NCI-H1436 treated with DMSO at 0.1 percent for 48 hours (cell line): ENCODE results near the gene ARHGEF4.
A peak's percentile ranks its signal among the peaks of the same experiment; 100 is the strongest.
"Not testable (repeated sequence)": the region's sequence is repeated elsewhere in the genome, so short reads cannot be mapped to it uniquely, and the experiment has no call there.

Experiments used
- DNase-seq: peaks from one replicate; lab custom pipeline; 2025; lab: John Stamatoyannopoulos, UW

ARHGEF4 gene

GRCh38 chr2:131054488-131054887, 217.8 kb downstream of the ARHGEF4 start:
- DNase-seq, result no peak

GRCh38 chr2:131055169-131056065, 218.7 kb downstream of the ARHGEF4 start:
- DNase-seq, result no peak

GRCh38 chr2:131056204-131056931, 219.7 kb downstream of the ARHGEF4 start:
- no peak for DNase-seq

- no peak for DNase-seq
These were observed 220.2 kb downstream of the ARHGEF4 start for GRCh38 chr2:131056932-131057287.

DNA sequence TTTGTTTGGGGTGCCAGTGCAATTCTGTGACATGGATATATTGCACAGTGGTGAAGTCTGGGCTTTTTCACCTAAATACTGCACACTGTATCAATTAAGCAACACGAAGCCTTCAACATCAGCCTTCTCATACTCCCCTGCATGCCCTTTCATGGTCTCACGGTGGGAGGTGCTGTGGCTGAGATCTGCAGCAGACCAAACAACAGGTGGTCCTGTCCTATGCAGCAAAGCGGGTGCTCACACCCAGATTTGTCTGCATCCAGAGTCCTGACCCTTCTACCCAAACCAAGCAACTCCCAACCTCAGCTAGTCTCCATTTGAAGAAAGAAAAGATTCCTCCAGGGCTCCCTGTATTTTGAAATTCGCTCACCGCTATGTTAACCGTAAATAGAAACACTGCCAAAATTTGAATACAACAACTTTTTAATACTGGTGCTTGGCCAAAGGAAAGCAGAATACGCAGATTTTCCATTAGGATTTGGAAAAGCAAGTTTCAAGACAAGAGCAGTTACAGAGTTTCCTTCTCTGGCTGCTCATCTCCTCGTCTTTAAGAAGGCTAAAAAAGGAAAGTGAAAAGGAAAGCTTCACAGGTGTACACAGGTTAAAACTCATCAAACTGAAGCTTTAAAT, 221.6 kb downstream of the ARHGEF4 start:
- DNase-seq, result no peak

DNA sequence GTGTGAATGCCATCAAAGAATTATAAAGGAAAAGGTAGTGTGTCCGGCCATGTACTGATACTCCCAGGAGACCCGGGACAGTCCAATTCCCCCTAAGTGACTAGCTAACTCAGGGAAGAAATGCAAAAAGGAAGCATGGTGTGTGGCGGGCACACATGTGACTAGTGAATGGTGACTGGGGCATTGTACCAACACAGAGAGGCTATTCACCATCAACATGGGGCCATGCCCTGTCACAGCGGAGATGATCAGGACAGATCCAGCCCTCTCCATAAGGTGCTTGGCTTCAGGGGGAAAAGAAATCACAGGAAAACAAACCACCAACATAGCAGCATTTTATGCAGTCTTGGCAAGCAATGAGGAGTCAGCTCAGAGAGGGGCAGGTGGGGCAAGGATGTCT, 222.2 kb downstream of the ARHGEF4 start:
- no peak for DNase-seq

- no peak for DNase-seq
These were observed 227.0 kb downstream of the ARHGEF4 start for GRCh38 chr2:131063501-131064283.

- no peak for DNase-seq
These were observed 228.1 kb downstream of the ARHGEF4 start for GRCh38 chr2:131064589-131065512.

DNA sequence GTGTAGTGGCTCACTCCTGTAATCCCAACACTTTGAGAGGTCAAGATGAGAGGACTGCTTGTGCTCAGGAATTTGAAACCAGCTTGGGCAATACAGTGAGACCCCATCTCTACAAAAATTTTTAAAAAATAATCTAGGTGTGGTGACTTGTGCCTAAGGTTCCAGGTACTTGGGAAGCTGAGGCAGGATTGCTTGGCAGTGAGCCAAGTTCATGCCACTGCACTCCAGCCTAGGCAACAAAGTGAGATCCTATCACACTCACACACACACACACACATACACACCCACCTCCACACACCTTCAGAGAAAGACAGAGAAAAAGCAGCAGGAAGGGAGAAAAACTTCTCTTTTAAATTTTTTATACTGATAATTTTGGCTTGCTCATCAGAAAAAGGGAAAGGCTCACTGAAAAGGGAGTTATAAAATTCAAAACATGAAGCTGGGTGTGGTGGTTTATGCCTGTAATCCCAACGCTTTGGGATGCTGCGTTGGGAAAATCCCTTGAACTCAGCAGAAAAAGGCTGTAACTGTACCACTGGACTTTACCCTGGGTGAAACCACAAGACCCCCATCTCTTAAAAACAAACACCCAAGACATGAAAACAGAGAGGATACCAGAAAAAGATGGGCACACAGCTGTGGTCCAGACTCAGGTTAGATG, 230.9 kb downstream of the ARHGEF4 start:
- no peak for DNase-seq

GRCh38 chr2:131068172-131068571, 231.5 kb downstream of the ARHGEF4 start:
- DNase-seq, result not testable (repeated sequence)

GRCh38 chr2:131075578-131075977, 238.9 kb downstream of the ARHGEF4 start:
- DNase-seq, result not testable (repeated sequence)

DNA sequence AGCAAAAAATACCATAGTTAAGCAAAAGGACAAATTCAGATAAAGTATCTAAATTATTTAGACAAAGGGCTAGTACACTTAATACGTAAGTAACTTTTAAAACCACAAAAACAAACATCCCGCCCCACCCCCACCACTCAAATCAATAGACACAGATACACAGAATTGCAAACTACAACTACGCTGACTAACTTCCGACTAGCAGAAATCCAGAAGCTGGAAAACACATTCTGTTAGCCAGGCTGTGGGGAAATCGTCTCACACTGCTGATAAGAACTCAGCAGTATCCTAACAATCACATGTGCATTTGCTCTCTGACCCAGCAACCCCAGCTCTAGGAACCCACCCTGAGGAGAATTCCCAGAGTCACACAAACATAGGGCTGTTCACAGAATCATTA, 240.0 kb downstream of the ARHGEF4 start:
- DNase-seq, result no peak

DNA sequence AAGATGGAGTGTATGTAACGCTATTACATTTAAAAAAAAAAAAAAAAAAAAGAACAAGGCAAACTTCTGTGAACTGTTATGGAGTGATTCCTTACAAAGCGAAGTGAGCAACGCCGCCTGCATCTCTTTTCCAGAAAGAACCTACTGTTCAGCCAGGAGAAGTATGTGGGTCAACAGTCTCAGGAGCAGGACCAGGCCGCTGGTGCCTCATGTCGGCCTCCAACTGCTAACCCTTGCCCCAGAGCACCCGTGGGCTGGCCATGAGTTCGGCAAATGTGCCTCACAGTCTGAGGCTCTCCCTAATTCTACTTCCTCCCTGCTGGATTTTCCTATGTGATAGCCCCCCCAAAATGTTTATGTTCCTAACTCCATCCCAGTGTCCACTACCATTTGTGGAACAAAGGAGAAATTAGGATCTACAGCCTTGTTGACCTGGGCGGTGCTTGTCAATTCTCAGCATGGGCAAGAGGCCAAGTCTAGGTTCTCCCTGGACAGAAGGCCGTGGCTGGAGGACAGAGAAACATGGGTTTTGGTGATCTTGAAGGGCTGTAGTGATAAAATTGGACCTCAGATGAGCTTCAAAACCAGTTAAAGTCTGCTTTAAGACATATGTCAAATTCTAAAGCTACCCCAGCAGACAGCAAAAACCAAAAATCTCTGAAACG, 240.6 kb downstream of the ARHGEF4 start:
- DNase-seq, result no peak

GRCh38 chr2:131077966-131078365, 241.3 kb downstream of the ARHGEF4 start:
- no peak for DNase-seq

- DNase-seq, result not testable (repeated sequence)
These were observed 243.2 kb downstream of the ARHGEF4 start for GRCh38 chr2:131079931-131080330.

- no peak for DNase-seq
These were observed 244.5 kb downstream of the ARHGEF4 start for GRCh38 chr2:131081190-131081589.

DNA sequence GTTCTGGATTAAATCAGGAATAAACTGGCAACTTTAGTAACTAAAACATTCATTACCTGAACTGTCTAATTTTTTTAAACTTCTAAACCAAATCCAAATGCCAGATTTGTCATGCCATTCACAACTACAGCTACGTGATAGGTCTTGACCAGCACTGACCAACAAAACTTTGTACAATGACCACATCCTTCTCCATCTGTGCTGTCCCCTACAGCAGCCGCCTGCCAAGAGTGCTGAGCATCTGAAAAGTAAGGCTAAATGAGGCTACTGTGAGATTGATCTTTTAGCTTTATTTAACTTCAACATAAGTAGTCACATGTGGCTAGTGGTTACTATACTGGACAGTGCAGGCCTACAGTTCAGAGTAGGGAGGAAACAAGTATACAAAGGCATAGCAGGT, 248.9 kb downstream of the ARHGEF4 start:
- DNase-seq, result no peak

DNA sequence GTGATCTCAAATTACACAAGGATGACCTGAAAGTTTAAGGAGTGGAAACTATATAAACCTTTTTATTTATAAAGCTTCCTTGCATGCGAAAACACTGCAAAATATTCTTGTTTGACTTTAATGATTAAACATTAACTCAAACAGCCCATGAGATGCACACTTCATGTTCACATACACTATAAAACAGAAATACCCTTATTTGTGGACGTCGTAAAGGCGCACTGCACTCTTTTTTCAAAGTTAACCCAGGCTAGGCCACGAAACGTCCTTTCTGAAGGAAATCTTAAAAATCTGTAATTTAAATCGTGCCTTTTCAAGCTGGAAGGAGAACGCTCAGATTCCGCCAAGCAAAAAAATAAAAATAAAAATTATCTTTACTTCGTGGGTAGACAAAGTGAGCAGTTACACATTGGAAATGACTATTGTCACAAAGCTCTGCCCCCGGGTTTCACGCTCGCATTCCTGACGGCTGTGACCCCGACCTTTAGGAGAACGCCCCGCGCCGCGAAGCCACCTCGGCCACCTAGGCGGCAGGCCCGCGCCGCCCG, 255.8 kb downstream of the ARHGEF4 start:
- DNase-seq, result no peak

DNA sequence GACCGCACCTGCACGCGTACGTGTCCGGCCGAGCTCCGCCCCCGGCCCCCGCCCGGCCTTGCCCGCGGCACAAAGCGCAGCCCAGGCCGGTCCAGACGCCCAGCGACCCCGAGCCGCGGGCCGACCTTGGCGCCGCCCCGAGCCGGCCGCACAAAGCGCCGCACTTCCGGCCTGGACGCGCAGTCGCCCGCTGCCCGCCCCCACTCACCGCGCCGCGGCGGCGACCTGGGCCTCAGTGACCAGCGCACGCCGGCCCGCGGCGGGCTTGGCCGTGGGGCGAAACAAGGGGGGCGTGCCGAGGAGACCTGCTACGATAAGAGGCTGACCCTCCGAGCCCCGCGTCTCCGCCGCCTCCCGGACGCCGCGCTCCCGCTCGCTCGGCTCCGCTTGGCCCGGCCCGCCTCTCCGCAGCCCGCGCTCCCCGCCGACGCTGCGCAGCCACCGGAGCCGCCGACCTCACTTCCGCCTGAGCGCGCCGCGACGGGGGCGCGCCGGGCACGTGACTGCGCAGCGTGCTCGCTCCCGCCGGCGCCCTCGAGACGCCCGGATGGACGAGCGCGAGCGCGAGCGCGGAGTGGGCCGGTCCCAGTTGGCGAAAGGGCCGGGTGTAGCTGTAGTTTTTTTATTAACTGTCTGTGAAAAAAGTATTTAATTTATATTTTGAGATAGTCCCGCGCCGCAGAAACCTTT, 256.4 kb downstream of the ARHGEF4 start, which contains the start of gene FAM168B:
TSS of gene FAM168B (minus strand) at position 455 of the 690 bp plus-strand sequence. CDS start 10,814 bp downstream, outside the sequence.
- DNase-seq, result peak; percentile 5
